A673 (cell line): ENCODE measurements around the gene PRRC2A. TPM values are rescaled to one million over a fixed set of nuclear protein-coding genes. Genes with fewer than 3 reads are reported as not detected.
A peak's percentile ranks its signal among the peaks of the same experiment; 100 is the strongest.

Source experiments
- BruUV-seq: library from RNA; stranded (reverse); fragments of 400-500 nt; replicated peaks from 2 replicates; lab custom pipeline; 2021; lab: Mats Ljungman, UMichigan
- CTCF ChIA-PET: fragments of 300-600 bp; sonication (Branson Sonifier 250); formaldehyde crosslinking; loops from one replicate; lab custom pipeline; 2022; ENCODE audit warnings: antibody characterized with exemption; lab: Charles Lee
- POLR2A ChIA-PET: fragments of 300-600 bp; sonication (Branson Sonifier 250); formaldehyde crosslinking; loops from one replicate; lab custom pipeline; 2022; ENCODE audit warnings: antibody characterized with exemption; ENCODE audit not compliant: low non-redundant PET; lab: Charles Lee
- DNase-seq: peaks from one replicate; pipeline ENCODE4 v3.0.0-alpha.2; 2015; ENCODE audit warnings: low spot score
- H3K27ac ChIP-seq: fragments of 200-600 bp; sonication (generic); 2 replicates; pipeline ENCODE4 v1.5.1; 2016; ENCODE audit warnings: mixed run types, low read depth, mild to moderate bottlenecking, mixed read lengths, antibody characterized with exemption, low read length; ENCODE audit not compliant: poor library complexity, severe bottlenecking
- H3K27me3 ChIP-seq: fragments of 200-600 bp; sonication (generic); replicated peaks from 2 replicates; pipeline ENCODE4 v1.6.1; 2017; ENCODE audit warnings: mixed run types, low read depth, mild to moderate bottlenecking, mixed read lengths, antibody characterized with exemption, low read length; ENCODE audit not compliant: insufficient read depth, poor library complexity
- H3K36me3 ChIP-seq: fragments of 200-600 bp; sonication (generic); 2 replicates; pipeline ENCODE4 v1.6.1; 2016; ENCODE audit warnings: mixed run types, mild to moderate bottlenecking, mixed read lengths, antibody characterized with exemption, low read length; ENCODE audit not compliant: insufficient read depth, poor library complexity, severe bottlenecking
- H3K4me1 ChIP-seq: fragments of 200-600 bp; sonication (generic); 2 replicates; pipeline ENCODE4 v1.6.1; 2017; ENCODE audit warnings: mixed run types, mild to moderate bottlenecking, mixed read lengths, antibody characterized with exemption, low read length; ENCODE audit not compliant: insufficient read depth, poor library complexity, severe bottlenecking
- H3K4me3 ChIP-seq: fragments of 200-600 bp; sonication (generic); 2 replicates; pipeline ENCODE4 v1.5.1; 2016; ENCODE audit warnings: low read depth, mixed run types, mild to moderate bottlenecking, mixed read lengths, low read length; ENCODE audit not compliant: poor library complexity, severe bottlenecking
- H3K9me3 ChIP-seq: fragments of 200-600 bp; sonication (generic); 2 replicates; pipeline ENCODE4 v1.6.1; 2016; ENCODE audit warnings: mixed run types, low read depth, mild to moderate bottlenecking, mixed read lengths, antibody characterized with exemption, low read length; ENCODE audit not compliant: poor library complexity, severe bottlenecking
- CTCF ChIP-seq: fragments of 300-800, 200-600 bp; sonication (generic); conservative IDR thresholded peaks from 2 replicates; pipeline ENCODE4 v1.5.1; 2017; ENCODE audit warnings: low read depth, mild to moderate bottlenecking, antibody characterized with exemption, low read length, moderate library complexity, mixed read lengths
- EZH2 ChIP-seq: fragments of 200-600 bp; sonication (generic); IDR thresholded peaks from 2 replicates; pipeline ENCODE4 v1.6.1; 2017; ENCODE audit warnings: borderline replicate concordance, low read depth, mild to moderate bottlenecking, mixed read lengths, antibody characterized with exemption, low read length; ENCODE audit not compliant: poor library complexity, severe bottlenecking
- intact Hi-C: fragments of 100-400 bp; cut with micrococcal nuclease; formaldehyde crosslinking; loops from one replicate; pipeline ENCODE4 v1.10.0; 2022; ENCODE audit not compliant: unreplicated experiment
- total RNA-seq: library from RNA; stranded (reverse); gene quantifications from 2 replicates; pipeline ENCODE4 v1.2.3, GENCODE V29; 2021

PRRC2A gene
- total RNA-seq, 1 experiment from 2014 or later = 289 TPM

GRCh38 chr6:31680226-31681134 lies 60.0 kb downstream of the PRRC2A start, which contains the start of gene LY6G5C:
LY6G5C (minus strand) TSS chr6:31681067; CDS start chr6:31680373, 694 bp downstream.
- H3K27ac ChIP-seq = peak within 1 kb of the TSS; percentile 68
- CTCF ChIA-PET = interaction anchor here (0.6 kb wide), 2 partner anchors 119 to 774 kb away, joined by 3 to 4 read pairs; no protein-coding TSS in a partner anchor

DNA sequence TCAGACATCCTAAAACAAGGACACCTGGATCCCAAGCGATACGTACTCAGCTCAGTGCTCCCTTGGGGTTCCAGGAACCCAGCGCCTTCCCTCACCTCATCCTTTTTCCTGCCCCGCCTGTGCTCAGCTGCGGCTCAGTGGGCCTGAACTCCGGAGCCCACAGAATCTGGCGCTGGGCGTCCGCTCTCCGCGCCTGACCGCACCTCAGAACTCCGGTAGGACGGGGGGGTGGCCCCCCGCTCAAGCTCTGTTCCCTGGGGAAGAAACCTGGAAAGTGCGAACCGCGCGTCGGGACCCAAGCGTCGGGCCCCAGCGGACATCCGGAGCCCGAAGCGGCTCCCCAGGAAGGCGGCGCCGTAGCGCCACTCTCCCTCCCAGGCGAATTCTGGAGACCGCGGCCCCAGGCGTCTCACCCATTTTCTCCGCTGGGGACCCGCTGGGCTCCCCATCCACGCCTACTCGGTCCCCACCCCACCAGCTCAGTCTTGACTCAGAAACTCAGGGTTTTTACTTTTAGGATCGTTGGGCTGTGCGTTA lies 60.7 kb downstream of the PRRC2A start:
- Histone ChIP-seq H3K27me3 (no peaks in the 10 kb centered on the region), H3K9me3 (no peaks in the 10 kb centered on the region), H3K27ac (peak overlapping the region; percentile 68), H3K4me3 (peak overlapping the region; percentile 53), H3K36me3 (no peaks in the 10 kb centered on the region), H3K4me1 (no peaks in the 10 kb centered on the region)
- POLR2A ChIA-PET = interaction anchor here (0.7 to 1.0 kb wide), 2 partner anchors 22 to 135 kb away, joined by 3 read pairs; partner anchors contain the start of genes ABHD16A and ATP6V1G2
- DNase-seq = peak; percentile 75
- no TSS peak for BruUV-seq
- TF ChIP-seq EZH2 (no peak), CTCF (no peak)
- CTCF ChIA-PET = interaction anchor here (0.5 to 0.6 kb wide), 3 partner anchors 30 to 775 kb away, joined by 3 to 4 read pairs (median 3); no protein-coding TSS in a partner anchor
- intact Hi-C loops = loop anchor here (2.0 to 10.0 kb wide), 2 partner anchors 150 to 274 kb away; partner anchors contain the start of genes NELFE and SKIC2

More at GRCh38 chr6:31680226-31681134, 60.0 kb downstream of the PRRC2A start, which contains the start of gene LY6G5C:
- Histone ChIP-seq H3K27me3 (no peaks in the 10 kb centered on the region), H3K36me3 (no peaks in the 10 kb centered on the region), H3K4me1 (no peaks in the 10 kb centered on the region), H3K4me3 (peak within 1 kb of the TSS; percentile 53), H3K9me3 (no peaks in the 10 kb centered on the region)
- TSS peak; percentile 68 for BruUV-seq
- peak; percentile 86 for DNase-seq
- intact Hi-C loops = loop anchor here (2.0 to 10.0 kb wide), 2 partner anchors 150 to 274 kb away; partner anchors contain the start of genes NELFE and SKIC2
- POLR2A ChIA-PET = interaction anchor here (0.7 to 1.0 kb wide), 2 partner anchors 23 to 134 kb away, joined by 3 read pairs; partner anchors contain the start of genes ABHD16A and ATP6V1G2
- TF ChIP-seq EZH2 = no peak
- TF ChIP-seq CTCF = peak; percentile 70

DNA sequence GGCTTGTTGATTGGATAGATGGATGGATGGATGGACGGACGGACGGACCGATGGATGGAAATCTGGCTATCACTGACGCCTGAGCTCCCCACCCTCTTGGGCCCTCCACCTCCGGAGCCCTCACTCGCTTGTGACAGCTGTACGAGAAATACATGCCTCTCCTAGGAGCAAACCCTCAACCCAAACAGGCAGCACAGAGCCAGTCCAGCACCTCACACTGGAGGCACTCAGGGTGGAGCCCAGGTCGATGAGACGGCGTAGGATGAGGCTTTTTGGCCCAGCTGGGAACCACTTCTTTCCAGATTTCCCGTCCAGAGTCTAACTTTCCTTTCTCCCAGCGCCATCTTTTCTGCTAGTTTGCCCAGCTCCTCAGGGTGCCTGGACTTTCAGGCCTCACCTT lies 63.1 kb downstream of the PRRC2A start:
- intact Hi-C loops = loop anchor here (10.0 kb wide), 1 partner anchor 271 kb away; the partner anchor contains the start of genes NELFE and SKIC2
- TF ChIP-seq CTCF (no peak), EZH2 (no peak)
- Histone ChIP-seq H3K9me3 (no peaks in the 10 kb centered on the region), H3K27me3 (no peaks in the 10 kb centered on the region), H3K4me3 (no peak overlapping the region), H3K36me3 (peaks cover 13% of the 10 kb centered on the region), H3K27ac (no peak overlapping the region), H3K4me1 (no peaks in the 10 kb centered on the region)
- ChIA-PET POLR2A (no interaction called here), CTCF (no interaction called here)
- no peak for DNase-seq
- BruUV-seq = no TSS peak
